Measurements from ENCODE around the gene ABCD3.

Gene ABCD3

GRCh38 chr1:94501935-94502334, 83.7 kb downstream of the ABCD3 start:
- in situ Hi-C loops (cut with HindIII; ENCODE audit: low pct_unique_long_range_greater_than_20kb, low sequenced_read_pairs) = no loop called here
- TF ChIP-seq JUND (IDR thresholded peaks at IDR 0.05; ENCODE audit: low read depth) = no peak
- DNase-seq (ENCODE audit: low read depth in 1 of 2, low spot score in 1 of 2) = no peak

GRCh38 chr1:94503153-94503552, 85.0 kb downstream of the ABCD3 start:
- in situ Hi-C loops (cut with HindIII; ENCODE audit: low pct_unique_long_range_greater_than_20kb, low sequenced_read_pairs) = no loop called here
- DNase-seq (ENCODE audit: low read depth in 1 of 2, low spot score in 1 of 2) = no peak
- TF ChIP-seq JUND (IDR thresholded peaks at IDR 0.05; ENCODE audit: low read depth) = no peak

GRCh38 chr1:94504601-94505000, 86.4 kb downstream of the ABCD3 start:
- in situ Hi-C loops (cut with HindIII; ENCODE audit: low pct_unique_long_range_greater_than_20kb, low sequenced_read_pairs) = no loop called here
- TF ChIP-seq JUND (IDR thresholded peaks at IDR 0.05; ENCODE audit: low read depth) = no peak
- no peak for DNase-seq (ENCODE audit: low read depth in 1 of 2, low spot score in 1 of 2)

- no peak for TF ChIP-seq JUND (IDR thresholded peaks at IDR 0.05; ENCODE audit: low read depth)
- in situ Hi-C loops (cut with HindIII; ENCODE audit: low pct_unique_long_range_greater_than_20kb, low sequenced_read_pairs) = no loop called here
Observed at GRCh38 chr1:94512816-94513215, 94.6 kb downstream of the ABCD3 start.

GRCh38 chr1:94514095-94514727, 96.0 kb downstream of the ABCD3 start:
- in situ Hi-C loops (cut with HindIII; ENCODE audit: low pct_unique_long_range_greater_than_20kb, low sequenced_read_pairs) = no loop called here
- peak in 1 of 2 experiments; percentile 35 for DNase-seq (ENCODE audit: low read depth in 1 of 2, low spot score in 1 of 2)
- no peak for TF ChIP-seq JUND (IDR thresholded peaks at IDR 0.05; ENCODE audit: low read depth)

More at GRCh38 chr1:94512816-94513215, 94.6 kb downstream of the ABCD3 start:
- DNase-seq (ENCODE audit: low read depth in 1 of 2, low spot score in 1 of 2) = no peak

- in situ Hi-C loops (cut with HindIII; ENCODE audit: low pct_unique_long_range_greater_than_20kb, low sequenced_read_pairs) = no loop called here
- no peak for DNase-seq (ENCODE audit: low read depth in 1 of 2, low spot score in 1 of 2)
- TF ChIP-seq JUND (IDR thresholded peaks at IDR 0.05; ENCODE audit: low read depth) = no peak
Observed at GRCh38 chr1:94515296-94515947, 97.2 kb downstream of the ABCD3 start.

GRCh38 chr1:94519351-94519750, 101.2 kb downstream of the ABCD3 start:
- TF ChIP-seq JUND (IDR thresholded peaks at IDR 0.05; ENCODE audit: low read depth) = no peak
- no peak for DNase-seq (ENCODE audit: low read depth in 1 of 2, low spot score in 1 of 2)
- in situ Hi-C loops (cut with HindIII; ENCODE audit: low pct_unique_long_range_greater_than_20kb, low sequenced_read_pairs) = no loop called here

- DNase-seq (ENCODE audit: low read depth in 1 of 2, low spot score in 1 of 2) = peak in 1 of 2 experiments; percentile 55
- no peak for TF ChIP-seq JUND (IDR thresholded peaks at IDR 0.05; ENCODE audit: low read depth)
- in situ Hi-C loops (cut with HindIII; ENCODE audit: low pct_unique_long_range_greater_than_20kb, low sequenced_read_pairs) = no loop called here
Observed at GRCh38 chr1:94522304-94522703, 104.1 kb downstream of the ABCD3 start.

- DNase-seq (ENCODE audit: low read depth in 1 of 2, low spot score in 1 of 2) = no peak
- TF ChIP-seq JUND (IDR thresholded peaks at IDR 0.05; ENCODE audit: low read depth) = no peak
- in situ Hi-C loops (cut with HindIII; ENCODE audit: low pct_unique_long_range_greater_than_20kb, low sequenced_read_pairs) = no loop called here
Observed at GRCh38 chr1:94524531-94524930, 106.3 kb downstream of the ABCD3 start.

GRCh38 chr1:94526152-94526980, 108.2 kb downstream of the ABCD3 start:
- TF ChIP-seq JUND (IDR thresholded peaks at IDR 0.05; ENCODE audit: low read depth) = no peak
- no peak for DNase-seq (ENCODE audit: low read depth in 1 of 2, low spot score in 1 of 2)
- in situ Hi-C loops (cut with HindIII; ENCODE audit: low pct_unique_long_range_greater_than_20kb, low sequenced_read_pairs) = no loop called here

GRCh38 chr1:94527447-94528031, 109.3 kb downstream of the ABCD3 start:
- peak in 1 of 2 experiments; percentile 31 for DNase-seq (ENCODE audit: low read depth in 1 of 2, low spot score in 1 of 2)
- in situ Hi-C loops (cut with HindIII; ENCODE audit: low pct_unique_long_range_greater_than_20kb, low sequenced_read_pairs) = no loop called here
- TF ChIP-seq JUND (IDR thresholded peaks at IDR 0.05; ENCODE audit: low read depth) = no peak

- no peak for TF ChIP-seq JUND (IDR thresholded peaks at IDR 0.05; ENCODE audit: low read depth)
- in situ Hi-C loops (cut with HindIII; ENCODE audit: low pct_unique_long_range_greater_than_20kb, low sequenced_read_pairs) = no loop called here
Observed at GRCh38 chr1:94528299-94528698, 110.1 kb downstream of the ABCD3 start.

More at GRCh38 chr1:94528299-94528698, 110.1 kb downstream of the ABCD3 start:
- no peak for DNase-seq (ENCODE audit: low read depth in 1 of 2, low spot score in 1 of 2)

All from T47D (cell line).